A673 (cell line): Measurements from ENCODE around the gene SELENOI. TPM values are rescaled to one million over a fixed set of nuclear protein-coding genes. Genes with fewer than 3 reads are reported as not detected.

ENCODE experiments used
- BruUV-seq: library from RNA; stranded (reverse); fragments of 400-500 nt; replicated peaks from 2 replicates; lab custom pipeline; 2021; lab: Mats Ljungman, UMichigan
- CTCF ChIA-PET: fragments of 300-600 bp; sonication (Branson Sonifier 250); formaldehyde crosslinking; loops from one replicate; lab custom pipeline; 2022; ENCODE audit warnings: antibody characterized with exemption; lab: Charles Lee
- POLR2A ChIA-PET: fragments of 300-600 bp; sonication (Branson Sonifier 250); formaldehyde crosslinking; loops from one replicate; lab custom pipeline; 2022; ENCODE audit warnings: antibody characterized with exemption; ENCODE audit not compliant: low non-redundant PET; lab: Charles Lee
- DNase-seq: peaks from one replicate; pipeline ENCODE4 v3.0.0-alpha.2; 2015; ENCODE audit warnings: low spot score
- H3K27ac ChIP-seq: fragments of 200-600 bp; sonication (generic); 2 replicates; pipeline ENCODE4 v1.5.1; 2016; ENCODE audit warnings: mixed run types, low read depth, mild to moderate bottlenecking, mixed read lengths, antibody characterized with exemption, low read length; ENCODE audit not compliant: poor library complexity, severe bottlenecking
- H3K27me3 ChIP-seq: fragments of 200-600 bp; sonication (generic); replicated peaks from 2 replicates; pipeline ENCODE4 v1.6.1; 2017; ENCODE audit warnings: mixed run types, low read depth, mild to moderate bottlenecking, mixed read lengths, antibody characterized with exemption, low read length; ENCODE audit not compliant: insufficient read depth, poor library complexity
- H3K36me3 ChIP-seq: fragments of 200-600 bp; sonication (generic); 2 replicates; pipeline ENCODE4 v1.6.1; 2016; ENCODE audit warnings: mixed run types, mild to moderate bottlenecking, mixed read lengths, antibody characterized with exemption, low read length; ENCODE audit not compliant: insufficient read depth, poor library complexity, severe bottlenecking
- H3K4me1 ChIP-seq: fragments of 200-600 bp; sonication (generic); 2 replicates; pipeline ENCODE4 v1.6.1; 2017; ENCODE audit warnings: mixed run types, mild to moderate bottlenecking, mixed read lengths, antibody characterized with exemption, low read length; ENCODE audit not compliant: insufficient read depth, poor library complexity, severe bottlenecking
- H3K4me3 ChIP-seq: fragments of 200-600 bp; sonication (generic); 2 replicates; pipeline ENCODE4 v1.5.1; 2016; ENCODE audit warnings: low read depth, mixed run types, mild to moderate bottlenecking, mixed read lengths, low read length; ENCODE audit not compliant: poor library complexity, severe bottlenecking
- H3K9me3 ChIP-seq: fragments of 200-600 bp; sonication (generic); 2 replicates; pipeline ENCODE4 v1.6.1; 2016; ENCODE audit warnings: mixed run types, low read depth, mild to moderate bottlenecking, mixed read lengths, antibody characterized with exemption, low read length; ENCODE audit not compliant: poor library complexity, severe bottlenecking
- EZH2 ChIP-seq: fragments of 200-600 bp; sonication (generic); IDR thresholded peaks from 2 replicates; pipeline ENCODE4 v1.6.1; 2017; ENCODE audit warnings: borderline replicate concordance, low read depth, mild to moderate bottlenecking, mixed read lengths, antibody characterized with exemption, low read length; ENCODE audit not compliant: poor library complexity, severe bottlenecking
- intact Hi-C: fragments of 100-400 bp; cut with micrococcal nuclease; formaldehyde crosslinking; loops from one replicate; pipeline ENCODE4 v1.10.0; 2022; ENCODE audit not compliant: unreplicated experiment
- total RNA-seq: library from RNA; stranded (reverse); gene quantifications from 2 replicates; pipeline ENCODE4 v1.2.3, GENCODE V29; 2021
- TF ChIP-seq, protein P1 (sequence below): fragments of 300-800, 200-600 bp; sonication (generic); conservative IDR thresholded peaks from 2 replicates; pipeline ENCODE4 v1.5.1; 2017; ENCODE audit warnings: low read depth, mild to moderate bottlenecking, antibody characterized with exemption, low read length, moderate library complexity, mixed read lengths

Gene SELENOI
- total RNA-seq, 1 experiment from 2014 or later = 62.7 TPM

DNA sequence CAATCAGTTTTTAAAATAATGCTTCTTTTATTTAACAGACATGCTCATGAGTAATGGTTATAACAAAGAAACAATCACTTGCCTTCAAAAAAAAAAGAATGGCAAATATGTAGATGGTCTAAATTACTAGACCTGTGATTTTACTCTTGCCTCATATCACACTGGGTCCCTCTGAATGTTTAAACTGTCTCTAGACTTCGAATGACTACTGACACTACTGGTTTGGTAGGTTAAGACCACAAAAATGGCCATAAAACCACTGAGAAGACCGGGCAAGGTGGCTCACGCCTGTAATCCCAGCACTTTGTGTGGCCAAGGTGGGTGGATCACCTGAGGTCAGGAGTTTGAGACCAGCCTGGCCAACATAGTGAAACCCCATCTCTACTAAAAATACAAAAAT lies 5.1 kb upstream of the SELENOI start:
- no TSS peak for BruUV-seq
- Histone ChIP-seq H3K36me3 (no peaks in the 10 kb centered on the region), H3K27ac (no peak overlapping the region), H3K9me3 (no peaks in the 10 kb centered on the region), H3K27me3 (no peaks in the 10 kb centered on the region), H3K4me1 (peaks cover 20% of the 10 kb centered on the region), H3K4me3 (no peak overlapping the region)
- no peak for DNase-seq
- TF ChIP-seq, protein P1, sequence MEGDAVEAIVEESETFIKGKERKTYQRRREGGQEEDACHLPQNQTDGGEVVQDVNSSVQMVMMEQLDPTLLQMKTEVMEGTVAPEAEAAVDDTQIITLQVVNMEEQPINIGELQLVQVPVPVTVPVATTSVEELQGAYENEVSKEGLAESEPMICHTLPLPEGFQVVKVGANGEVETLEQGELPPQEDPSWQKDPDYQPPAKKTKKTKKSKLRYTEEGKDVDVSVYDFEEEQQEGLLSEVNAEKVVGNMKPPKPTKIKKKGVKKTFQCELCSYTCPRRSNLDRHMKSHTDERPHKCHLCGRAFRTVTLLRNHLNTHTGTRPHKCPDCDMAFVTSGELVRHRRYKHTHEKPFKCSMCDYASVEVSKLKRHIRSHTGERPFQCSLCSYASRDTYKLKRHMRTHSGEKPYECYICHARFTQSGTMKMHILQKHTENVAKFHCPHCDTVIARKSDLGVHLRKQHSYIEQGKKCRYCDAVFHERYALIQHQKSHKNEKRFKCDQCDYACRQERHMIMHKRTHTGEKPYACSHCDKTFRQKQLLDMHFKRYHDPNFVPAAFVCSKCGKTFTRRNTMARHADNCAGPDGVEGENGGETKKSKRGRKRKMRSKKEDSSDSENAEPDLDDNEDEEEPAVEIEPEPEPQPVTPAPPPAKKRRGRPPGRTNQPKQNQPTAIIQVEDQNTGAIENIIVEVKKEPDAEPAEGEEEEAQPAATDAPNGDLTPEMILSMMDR = no peak
- TF ChIP-seq EZH2 = no peak
- intact Hi-C loops = no loop called here
- ChIA-PET POLR2A (no interaction called here), CTCF (no interaction called here)

DNA sequence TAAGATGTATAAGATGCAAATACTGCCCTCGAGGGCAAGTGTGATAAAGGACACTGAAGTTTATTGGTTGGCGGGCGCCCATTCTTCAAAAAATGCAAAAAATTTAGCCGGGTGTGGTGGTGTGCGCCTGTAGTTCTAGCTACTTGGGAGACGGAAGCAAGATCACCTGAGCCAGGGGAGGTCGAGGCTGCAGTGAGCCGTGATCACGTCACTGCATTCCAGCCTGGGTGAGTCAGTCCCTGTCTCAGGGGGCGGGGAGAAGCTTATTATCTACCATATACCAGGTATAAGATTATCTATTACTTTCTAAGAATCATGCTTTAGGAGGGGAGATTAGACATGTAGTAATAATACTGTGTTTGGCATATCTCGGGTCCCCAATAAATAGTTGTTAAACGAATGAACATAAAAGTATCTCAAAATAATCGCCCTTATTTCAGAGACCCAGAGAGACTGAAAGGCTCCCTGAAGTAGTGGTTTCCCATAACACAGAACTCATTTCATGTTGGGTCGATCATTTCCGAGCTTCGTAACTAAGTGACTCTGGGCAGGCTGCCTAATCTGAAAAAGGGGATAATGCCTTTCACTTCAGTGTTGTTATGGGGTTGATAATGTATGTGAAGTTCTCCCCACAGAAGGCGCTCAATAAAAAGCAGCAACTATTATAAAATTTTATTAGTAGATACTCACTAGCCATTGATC lies 1.2 kb upstream of the SELENOI start:
- peaks cover 33% of the 10 kb centered on the region for H3K4me1 ChIP-seq
- no TSS peak for BruUV-seq
- peak overlapping the region; percentile 84 for H3K27ac ChIP-seq
- intact Hi-C loops = no loop called here
- no peaks in the 10 kb centered on the region for H3K27me3 ChIP-seq
- H3K4me3 ChIP-seq = peak overlapping the region; percentile 78
- POLR2A ChIA-PET = interaction anchor here (0.6 kb wide), 1 partner anchor 280 kb away, joined by 3 read pairs; no protein-coding TSS in a partner anchor
- DNase-seq = peak; percentile 21
- no peaks in the 10 kb centered on the region for H3K36me3 ChIP-seq
- CTCF ChIA-PET = no interaction called here
- TF ChIP-seq, protein P1 = no peak
- TF ChIP-seq EZH2 = no peak
- H3K9me3 ChIP-seq = no peaks in the 10 kb centered on the region

DNA sequence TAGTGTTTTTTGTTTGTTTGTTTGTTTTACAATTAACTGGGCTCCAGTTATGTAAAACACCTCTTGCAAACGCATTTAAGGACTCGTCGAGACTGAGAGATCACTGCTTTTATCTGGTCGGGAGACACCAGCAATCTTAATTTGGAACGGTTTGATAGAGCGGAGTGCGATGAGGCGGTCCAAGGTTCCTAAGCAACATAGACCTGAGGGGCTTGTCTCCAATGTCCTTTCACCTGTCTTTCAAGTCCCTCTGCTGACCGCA lies 729 bp upstream of the SELENOI start:
- no peaks in the 10 kb centered on the region for H3K27me3 ChIP-seq

More for the DNA sequence above, 729 bp upstream of the SELENOI start:
- peak overlapping the region; percentile 78 for H3K4me3 ChIP-seq
- H3K27ac ChIP-seq = peak overlapping the region; percentile 84
- TF ChIP-seq, protein P1 = no peak
- TF ChIP-seq EZH2 = no peak
- ChIA-PET CTCF (no interaction called here), POLR2A (interaction anchor here (0.6 kb wide), 1 partner anchor 280 kb away, joined by 3 read pairs; no protein-coding TSS in a partner anchor)
- DNase-seq = no peak
- H3K36me3 ChIP-seq = no peaks in the 10 kb centered on the region
- H3K9me3 ChIP-seq = no peaks in the 10 kb centered on the region
- intact Hi-C loops = no loop called here
- peaks cover 33% of the 10 kb centered on the region for H3K4me1 ChIP-seq
- BruUV-seq = TSS peak; percentile 97
